ENCODE data around the gene MYADML2. TPM values are rescaled to one million over a fixed set of nuclear protein-coding genes. Genes with fewer than 3 reads are reported as not detected.
A peak's percentile ranks its signal among the peaks of the same experiment; 100 is the strongest.

The MYADML2 gene
- total and polyA plus RNA-seq, 10 of the 15 experiments (the other 5 are each of a cell fraction or from before 2014, with no cell fraction given), result not detected

DNA sequence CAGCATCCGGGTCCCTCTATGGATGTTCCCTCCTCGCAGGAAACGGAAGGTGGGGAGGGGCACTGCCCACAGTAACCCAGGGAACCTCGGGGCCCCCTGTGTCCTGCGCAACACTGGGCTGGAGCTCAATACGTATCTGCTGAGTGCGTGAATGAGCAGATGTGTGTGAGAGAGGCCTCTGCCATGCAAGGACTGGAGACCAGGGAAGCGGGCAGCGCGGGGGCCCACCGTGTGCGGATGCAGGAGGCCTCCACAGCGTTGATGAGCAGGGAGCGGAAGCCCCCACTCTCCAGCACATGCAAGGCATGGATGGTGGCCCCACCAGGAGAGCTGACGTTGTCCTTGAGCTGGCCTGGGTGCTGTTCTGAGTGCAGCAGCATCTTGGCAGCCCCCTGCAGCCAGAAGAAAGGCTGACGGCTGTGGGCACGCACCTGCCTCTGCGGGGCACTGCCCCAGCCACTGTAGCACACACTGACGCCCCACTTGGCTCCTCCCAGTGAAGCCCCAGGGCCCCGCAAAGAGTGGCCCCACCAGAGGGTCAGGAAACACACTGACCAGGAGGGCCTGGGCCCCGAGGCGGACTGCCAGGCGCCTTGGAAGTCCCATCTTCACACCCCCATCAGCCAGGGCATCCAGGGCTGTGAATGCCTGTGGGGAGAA, 12.8 kb downstream of the MYADML2 start (continued):
- TF ChIP-seq IRF5 (IDR thresholded peaks at IDR 0.05; ENCODE audit: borderline replicate concordance) (no peak), TCF7 (IDR thresholded peaks at IDR 0.05; ENCODE audit: borderline replicate concordance) (no peak), MTA3 (IDR thresholded peaks at IDR 0.05; ENCODE audit: borderline replicate concordance, low read length) (no peak), JUNB (IDR thresholded peaks at IDR 0.05) (no peak), DPF2 (IDR thresholded peaks at IDR 0.05) (no peak)
- TF ChIP-seq, protein P1, sequence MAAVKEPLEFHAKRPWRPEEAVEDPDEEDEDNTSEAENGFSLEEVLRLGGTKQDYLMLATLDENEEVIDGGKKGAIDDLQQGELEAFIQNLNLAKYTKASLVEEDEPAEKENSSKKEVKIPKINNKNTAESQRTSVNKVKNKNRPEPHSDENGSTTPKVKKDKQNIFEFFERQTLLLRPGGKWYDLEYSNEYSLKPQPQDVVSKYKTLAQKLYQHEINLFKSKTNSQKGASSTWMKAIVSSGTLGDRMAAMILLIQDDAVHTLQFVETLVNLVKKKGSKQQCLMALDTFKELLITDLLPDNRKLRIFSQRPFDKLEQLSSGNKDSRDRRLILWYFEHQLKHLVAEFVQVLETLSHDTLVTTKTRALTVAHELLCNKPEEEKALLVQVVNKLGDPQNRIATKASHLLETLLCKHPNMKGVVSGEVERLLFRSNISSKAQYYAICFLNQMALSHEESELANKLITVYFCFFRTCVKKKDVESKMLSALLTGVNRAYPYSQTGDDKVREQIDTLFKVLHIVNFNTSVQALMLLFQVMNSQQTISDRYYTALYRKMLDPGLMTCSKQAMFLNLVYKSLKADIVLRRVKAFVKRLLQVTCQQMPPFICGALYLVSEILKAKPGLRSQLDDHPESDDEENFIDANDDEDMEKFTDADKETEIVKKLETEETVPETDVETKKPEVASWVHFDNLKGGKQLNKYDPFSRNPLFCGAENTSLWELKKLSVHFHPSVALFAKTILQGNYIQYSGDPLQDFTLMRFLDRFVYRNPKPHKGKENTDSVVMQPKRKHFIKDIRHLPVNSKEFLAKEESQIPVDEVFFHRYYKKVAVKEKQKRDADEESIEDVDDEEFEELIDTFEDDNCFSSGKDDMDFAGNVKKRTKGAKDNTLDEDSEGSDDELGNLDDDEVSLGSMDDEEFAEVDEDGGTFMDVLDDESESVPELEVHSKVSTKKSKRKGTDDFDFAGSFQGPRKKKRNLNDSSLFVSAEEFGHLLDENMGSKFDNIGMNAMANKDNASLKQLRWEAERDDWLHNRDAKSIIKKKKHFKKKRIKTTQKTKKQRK (IDR thresholded peaks at IDR 0.05; ENCODE audit: low read depth, low read length), result no peak

GRCh38 chr17:81933178-81933699, 13.8 kb downstream of the MYADML2 start:
- Histone ChIP-seq H3K4me1 (ENCODE audit: control insufficient read depth, insufficient read depth, low read length) (peaks cover 17% of the 10 kb centered on the region), H3K79me2 (ENCODE audit: control insufficient read depth, insufficient read depth, low read length) (peaks cover 10% of the 10 kb centered on the region), H3K9ac (ENCODE audit: control insufficient read depth, insufficient read depth, low read length) (no peak overlapping the region), H4K20me1 (ENCODE audit: control insufficient read depth, insufficient read depth) (no peaks in the 10 kb centered on the region), H3K9me3 (replicated peaks; ENCODE audit: control insufficient read depth, insufficient read depth, low read length) (no peaks in the 10 kb centered on the region), H3K4me2 (ENCODE audit: control insufficient read depth, insufficient read depth) (no peak overlapping the region), H3K4me3 (no peak overlapping the region), H2AFZ (ENCODE audit: control insufficient read depth, low read depth, low read length) (no peak overlapping the region), H3K36me3 (ENCODE audit: control insufficient read depth in 2 of 2, insufficient read depth in 2 of 2, low read length in 1 of 2) (peaks cover 0 to 2% of the 10 kb centered on the region in 2 experiments; a peak in 1 of 4 replicates), H3K27ac (ENCODE audit: control insufficient read depth, insufficient read depth) (no peak overlapping the region), H3K27me3 (replicated peaks in 1 of 2; ENCODE audit: control insufficient read depth in 2 of 2, insufficient read depth in 2 of 2, low read length in 1 of 2) (no peaks in the 10 kb centered on the region)
- ChIA-PET CTCF (no interaction called here), SMC1A (ENCODE audit: uncharacterized antibody, unreplicated experiment) (no interaction called here), POLR2A (no interaction called here), RAD21 (ENCODE audit: unreplicated experiment) (no interaction called here)
- BruUV-seq (replicated peaks), result no TSS peak
- intact Hi-C loops (cut with micrococcal nuclease; ENCODE audit: unreplicated experiment), result no loop called here
- ATAC-seq (no peak), DNase-seq (ENCODE audit: low read depth, low spot score) (no peak), FAIRE-seq (no peak)
- TF ChIP-seq RELB (IDR thresholded peaks at IDR 0.05; ENCODE audit: low read depth) (no peak), ZSCAN29 (IDR thresholded peaks at IDR 0.05) (no peak), YBX1 (IDR thresholded peaks at IDR 0.05) (no peak), POLR2A (IDR thresholded peaks at IDR 0.05; ENCODE audit: low read depth, low read length) (0 out of 2 replicates have a peak, but pooled peaks have one; percentile 16)
- WGBS (ENCODE audit: insufficient coverage, insufficient replicate concordance, low lambda C conversion rate, missing lambda C conversion rate), result 83% methylated on average over 13 of the region's 14 CpGs
- in situ Hi-C loops (cut with MboI), result no loop called here

Data from GM12878 (cell line).